Ishikawa (cell line): Measurements from ENCODE around the gene HABP2.

Source experiments
- CEBPB ChIP-seq: IDR thresholded peaks from 2 replicates; pipeline ENCODE4 v1.6.1; 2012
- CREB1 ChIP-seq: IDR thresholded peaks from 2 replicates; pipeline ENCODE4 v1.6.1; 2012; ENCODE audit warnings: low read depth
- EGR1 ChIP-seq: IDR thresholded peaks from 2 replicates; pipeline ENCODE4 v1.6.1; 2012
- EP300 ChIP-seq: IDR thresholded peaks from 2 replicates; pipeline ENCODE4 v1.6.1; 2012; ENCODE audit warnings: borderline replicate concordance
- FOXM1 ChIP-seq: IDR thresholded peaks from 2 replicates; pipeline ENCODE4 v1.6.1; 2012; ENCODE audit warnings: low read depth, borderline replicate concordance
- NFIC ChIP-seq: IDR thresholded peaks from 2 replicates; pipeline ENCODE4 v1.6.1; 2012
- RAD21 ChIP-seq: IDR thresholded peaks from 2 replicates; pipeline ENCODE4 v1.6.1; 2012; ENCODE audit warnings: low read depth
- TAF1 ChIP-seq: IDR thresholded peaks from 2 replicates; pipeline ENCODE4 v1.6.1; 2012; ENCODE audit warnings: low read depth, mild to moderate bottlenecking
- TCF12 ChIP-seq: IDR thresholded peaks from 2 replicates; pipeline ENCODE4 v1.6.1; 2012; ENCODE audit warnings: low read depth
- TEAD4 ChIP-seq: IDR thresholded peaks from 2 replicates; pipeline ENCODE4 v1.6.1; 2012
- YY1 ChIP-seq: IDR thresholded peaks from 2 replicates; pipeline ENCODE4 v1.6.1; 2012; ENCODE audit warnings: low read depth
- ZBTB7A ChIP-seq: IDR thresholded peaks from 2 replicates; pipeline ENCODE4 v1.6.1; 2012; ENCODE audit warnings: low read depth
- TF ChIP-seq, protein P1 (sequence below): IDR thresholded peaks from 2 replicates; pipeline ENCODE4 v1.6.1; 2012
- TF ChIP-seq, protein P2 (sequence below): IDR thresholded peaks from 2 replicates; pipeline ENCODE4 v1.6.1; 2012; ENCODE audit warnings: low read depth, mild to moderate bottlenecking
- TF ChIP-seq, protein P3 (sequence below): IDR thresholded peaks from 2 replicates; pipeline ENCODE4 v1.6.1; 2012

The HABP2 gene

DNA sequence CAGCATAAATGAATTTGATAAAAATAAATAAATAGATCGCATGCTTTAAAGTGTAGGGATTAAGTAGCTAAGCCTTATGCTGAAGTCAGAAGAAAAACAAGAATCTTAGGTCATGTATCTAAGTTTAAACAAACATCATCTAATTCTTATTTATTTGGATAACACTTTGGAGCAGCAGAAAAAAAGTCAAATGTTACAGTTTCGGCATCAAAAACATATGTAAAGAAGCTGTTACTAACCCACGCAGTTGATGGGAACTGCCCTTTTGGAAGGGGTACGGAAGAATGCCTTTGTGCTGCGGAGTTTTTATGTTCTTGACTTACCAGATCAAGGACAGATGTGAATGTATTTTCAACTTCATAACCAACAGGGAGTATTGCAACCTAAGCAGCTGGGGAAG, 37.3 kb upstream of the HABP2 start:
- TF ChIP-seq CREB1: no peak
- no peak for TF ChIP-seq FOXM1
- TF ChIP-seq, protein P1, sequence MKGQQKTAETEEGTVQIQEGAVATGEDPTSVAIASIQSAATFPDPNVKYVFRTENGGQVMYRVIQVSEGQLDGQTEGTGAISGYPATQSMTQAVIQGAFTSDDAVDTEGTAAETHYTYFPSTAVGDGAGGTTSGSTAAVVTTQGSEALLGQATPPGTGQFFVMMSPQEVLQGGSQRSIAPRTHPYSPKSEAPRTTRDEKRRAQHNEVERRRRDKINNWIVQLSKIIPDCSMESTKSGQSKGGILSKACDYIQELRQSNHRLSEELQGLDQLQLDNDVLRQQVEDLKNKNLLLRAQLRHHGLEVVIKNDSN: no peak
- TF ChIP-seq, protein P2, sequence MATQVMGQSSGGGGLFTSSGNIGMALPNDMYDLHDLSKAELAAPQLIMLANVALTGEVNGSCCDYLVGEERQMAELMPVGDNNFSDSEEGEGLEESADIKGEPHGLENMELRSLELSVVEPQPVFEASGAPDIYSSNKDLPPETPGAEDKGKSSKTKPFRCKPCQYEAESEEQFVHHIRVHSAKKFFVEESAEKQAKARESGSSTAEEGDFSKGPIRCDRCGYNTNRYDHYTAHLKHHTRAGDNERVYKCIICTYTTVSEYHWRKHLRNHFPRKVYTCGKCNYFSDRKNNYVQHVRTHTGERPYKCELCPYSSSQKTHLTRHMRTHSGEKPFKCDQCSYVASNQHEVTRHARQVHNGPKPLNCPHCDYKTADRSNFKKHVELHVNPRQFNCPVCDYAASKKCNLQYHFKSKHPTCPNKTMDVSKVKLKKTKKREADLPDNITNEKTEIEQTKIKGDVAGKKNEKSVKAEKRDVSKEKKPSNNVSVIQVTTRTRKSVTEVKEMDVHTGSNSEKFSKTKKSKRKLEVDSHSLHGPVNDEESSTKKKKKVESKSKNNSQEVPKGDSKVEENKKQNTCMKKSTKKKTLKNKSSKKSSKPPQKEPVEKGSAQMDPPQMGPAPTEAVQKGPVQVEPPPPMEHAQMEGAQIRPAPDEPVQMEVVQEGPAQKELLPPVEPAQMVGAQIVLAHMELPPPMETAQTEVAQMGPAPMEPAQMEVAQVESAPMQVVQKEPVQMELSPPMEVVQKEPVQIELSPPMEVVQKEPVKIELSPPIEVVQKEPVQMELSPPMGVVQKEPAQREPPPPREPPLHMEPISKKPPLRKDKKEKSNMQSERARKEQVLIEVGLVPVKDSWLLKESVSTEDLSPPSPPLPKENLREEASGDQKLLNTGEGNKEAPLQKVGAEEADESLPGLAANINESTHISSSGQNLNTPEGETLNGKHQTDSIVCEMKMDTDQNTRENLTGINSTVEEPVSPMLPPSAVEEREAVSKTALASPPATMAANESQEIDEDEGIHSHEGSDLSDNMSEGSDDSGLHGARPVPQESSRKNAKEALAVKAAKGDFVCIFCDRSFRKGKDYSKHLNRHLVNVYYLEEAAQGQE: no peak
- TF ChIP-seq ZBTB7A: no peak

DNA sequence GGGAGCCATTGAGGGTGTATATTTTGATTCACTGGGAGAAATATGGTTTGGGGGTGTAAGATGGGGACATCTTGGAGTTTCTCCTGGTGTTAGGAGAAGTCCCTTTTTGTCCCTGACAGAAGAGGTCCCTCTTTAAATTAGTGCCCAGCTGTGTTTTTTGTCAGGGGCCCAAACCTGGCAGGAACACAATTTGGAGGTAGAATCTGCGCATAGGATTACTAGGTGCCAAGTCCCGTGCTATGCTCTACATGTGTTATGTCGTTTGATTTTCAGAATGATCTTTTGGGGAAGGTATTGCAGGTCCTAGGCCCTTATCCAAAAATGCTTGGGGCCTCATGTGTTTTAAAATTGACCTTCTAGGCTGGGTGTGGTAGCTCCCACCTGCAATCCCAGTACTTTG, 36.8 kb upstream of the HABP2 start:
- TF ChIP-seq EP300 (no peak), ZBTB7A (no peak)

DNA sequence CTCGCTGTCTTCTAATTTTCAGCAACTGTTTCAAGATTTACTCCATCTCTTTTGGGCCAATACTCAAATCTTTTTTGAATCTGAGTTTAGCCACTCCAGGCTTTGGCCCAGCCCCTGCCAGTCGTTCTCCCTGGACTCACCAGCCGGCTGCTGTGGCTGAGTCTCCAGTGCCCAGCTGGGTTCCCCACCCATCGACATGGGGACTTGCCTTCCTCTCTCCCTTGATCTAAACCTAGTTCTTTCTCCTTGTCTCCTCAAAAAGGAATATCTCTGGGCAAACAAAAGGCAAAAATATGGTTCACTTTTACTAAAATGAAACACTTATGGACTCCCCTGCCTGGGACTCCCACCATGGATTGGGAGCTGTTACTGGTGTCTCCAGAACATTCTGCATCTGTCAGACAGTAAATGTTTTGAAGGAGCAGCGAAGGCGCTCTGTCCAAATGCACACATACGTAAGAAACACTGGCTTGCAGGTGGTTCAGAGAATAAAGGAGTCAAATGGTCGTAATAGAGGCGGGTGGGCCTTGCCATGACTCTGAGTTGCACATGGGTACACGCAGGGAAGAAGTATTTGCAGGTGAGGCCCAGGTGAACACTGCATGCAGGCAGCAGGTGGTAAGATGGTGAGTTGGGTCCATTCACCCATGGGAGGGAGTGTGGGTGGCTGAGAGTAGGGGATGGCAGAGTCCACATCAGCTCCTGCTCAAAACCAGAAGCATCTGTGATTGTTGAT, 35.5 kb upstream of the HABP2 start:
- no peak for TF ChIP-seq TAF1

DNA sequence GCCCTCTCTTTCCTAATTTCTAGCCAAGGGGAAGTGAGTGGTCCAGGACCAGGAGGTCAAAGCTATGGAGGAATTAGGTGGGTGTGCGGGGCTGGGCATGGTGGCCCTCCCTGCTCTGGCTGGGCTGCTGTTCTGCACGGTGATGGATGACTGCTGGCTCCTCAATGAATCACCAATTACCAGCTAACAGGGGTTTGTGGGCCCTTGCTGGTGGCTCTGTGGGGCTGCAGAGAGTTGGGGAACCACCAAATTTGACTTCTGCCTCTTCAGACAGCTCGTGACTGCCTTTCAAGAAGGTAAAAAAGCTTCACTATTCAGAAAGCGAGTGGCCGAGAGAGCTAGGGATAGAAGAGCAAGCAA, 35.0 kb upstream of the HABP2 start:
- no peak for TF ChIP-seq TAF1
- TF ChIP-seq CEBPB: no peak
- no peak for TF ChIP-seq CREB1
- TF ChIP-seq, protein P1: no peak
- TF ChIP-seq NFIC: no peak

DNA sequence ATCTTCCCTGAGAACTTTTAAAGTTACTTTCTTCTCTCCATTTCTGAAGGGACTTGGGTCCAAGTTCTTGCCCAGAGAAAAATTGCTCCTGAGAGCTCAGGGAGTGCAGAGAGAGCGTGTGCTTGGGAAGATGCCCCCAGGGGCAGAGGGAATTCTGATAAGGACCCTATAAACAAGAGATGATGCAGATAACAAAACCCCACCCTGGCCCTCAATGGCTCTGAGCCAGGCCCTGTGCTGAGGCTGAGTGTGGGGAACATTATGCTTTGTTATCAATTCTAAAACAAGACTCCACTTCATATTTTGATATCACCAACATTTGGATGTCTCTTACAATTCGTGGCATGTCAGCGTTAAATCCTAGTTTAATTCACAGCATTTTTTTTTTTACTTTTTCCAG, 34.4 kb upstream of the HABP2 start:
- no peak for TF ChIP-seq ZBTB7A
- no peak for TF ChIP-seq FOXM1
- no peak for TF ChIP-seq RAD21
- no peak for TF ChIP-seq YY1
- no peak for TF ChIP-seq TEAD4
- no peak for TF ChIP-seq EGR1
- TF ChIP-seq TCF12: no peak
- TF ChIP-seq EP300: no peak
- TF ChIP-seq CREB1: no peak

DNA sequence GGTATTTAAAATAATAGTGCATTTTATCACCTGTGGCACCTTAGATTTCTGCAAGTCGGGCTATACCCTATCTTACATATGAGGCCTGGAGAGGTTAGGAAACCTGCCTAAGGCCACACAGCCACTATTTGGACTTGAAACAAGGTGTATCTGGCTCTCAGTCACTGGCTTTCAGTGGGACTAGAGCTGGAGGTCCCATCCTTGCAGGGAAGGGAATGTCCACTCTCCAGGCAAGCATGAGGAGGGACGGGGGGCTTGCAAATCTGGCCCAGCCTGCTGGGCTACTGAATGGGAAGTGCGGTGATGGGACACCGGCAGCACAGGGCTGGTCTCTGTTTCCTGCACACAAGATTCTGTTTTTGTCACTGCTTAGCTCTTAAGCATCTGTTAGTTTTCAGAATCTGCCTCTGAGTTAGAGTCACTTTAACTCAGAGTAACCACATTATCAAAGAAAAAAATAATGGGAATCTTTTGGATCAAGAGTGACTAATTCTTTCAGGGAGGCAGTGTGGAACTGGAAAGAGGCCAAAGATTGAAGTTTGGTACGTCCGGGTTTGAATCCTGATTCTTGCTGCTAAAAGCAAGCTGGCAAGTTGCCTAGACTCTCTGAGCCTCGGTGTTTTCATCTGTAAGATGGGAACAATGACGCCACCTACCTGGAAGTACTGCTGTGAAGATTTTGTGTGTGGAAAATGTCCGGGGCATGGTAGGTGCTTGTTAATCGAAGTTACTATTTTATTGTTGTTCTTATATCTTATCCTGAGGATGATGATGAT, 33.8 kb upstream of the HABP2 start:
- TF ChIP-seq TCF12: no peak
- TF ChIP-seq CEBPB: no peak
- TF ChIP-seq CREB1: no peak
- no peak for TF ChIP-seq NFIC
- TF ChIP-seq ZBTB7A: no peak
- no peak for TF ChIP-seq YY1
- TF ChIP-seq, protein P1: no peak
- TF ChIP-seq, protein P3, sequence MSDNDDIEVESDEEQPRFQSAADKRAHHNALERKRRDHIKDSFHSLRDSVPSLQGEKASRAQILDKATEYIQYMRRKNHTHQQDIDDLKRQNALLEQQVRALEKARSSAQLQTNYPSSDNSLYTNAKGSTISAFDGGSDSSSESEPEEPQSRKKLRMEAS: no peak
- no peak for TF ChIP-seq RAD21
- TF ChIP-seq TAF1: no peak
- no peak for TF ChIP-seq FOXM1
- TF ChIP-seq EP300: no peak
- no peak for TF ChIP-seq EGR1
- no peak for TF ChIP-seq TEAD4
- TF ChIP-seq, protein P2: no peak

DNA sequence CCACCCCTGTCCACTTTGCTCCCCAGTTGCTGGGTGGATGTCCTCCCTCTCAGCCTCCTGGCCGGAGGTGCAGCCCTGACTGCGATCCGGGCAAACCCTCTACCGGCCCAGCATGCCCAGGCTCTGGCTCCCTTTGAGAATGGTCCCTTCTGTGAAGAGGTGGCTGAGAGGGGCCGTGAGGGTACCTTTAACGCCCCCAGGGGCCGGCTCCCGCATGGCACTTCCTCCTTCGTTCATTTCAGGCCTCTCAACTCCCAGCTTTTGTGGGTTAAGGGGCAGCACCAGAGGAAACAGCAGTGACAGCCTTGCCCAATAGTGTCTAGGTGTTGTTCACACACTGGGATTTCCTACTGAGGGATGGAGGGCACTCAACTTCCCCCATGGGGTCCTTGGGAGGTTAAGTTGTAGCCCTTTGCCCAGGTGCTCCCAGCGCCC, 33.2 kb upstream of the HABP2 start:
- TF ChIP-seq TEAD4 (no peak), RAD21 (no peak), TCF12 (no peak), CREB1 (no peak), EP300 (no peak), CEBPB (no peak), FOXM1 (no peak), ZBTB7A (no peak), TAF1 (no peak), EGR1 (no peak), NFIC (no peak), YY1 (no peak)
- TF ChIP-seq, protein P2: no peak
- TF ChIP-seq, protein P3: no peak
- TF ChIP-seq, protein P1: no peak
